PC-3 (cell line): ENCODE results near the gene ANKH. TPM values are rescaled to one million over a fixed set of nuclear protein-coding genes. Genes with fewer than 3 reads are reported as not detected.

Source experiments
- ATAC-seq: fragments of 200-7000 bp; cut with Tn5 transposase; 2 replicates; pipeline ENCODE4 v1.9.1; 2020; ENCODE audit warnings: mild to moderate bottlenecking, moderate library complexity
- BruUV-seq: library from RNA; stranded (reverse); fragments of 400-500 nt; replicated peaks from 2 replicates; lab custom pipeline; 2021; lab: Mats Ljungman, UMichigan
- CTCF ChIA-PET: fragments of 300-600 bp; sonication (Branson Sonifier 250); formaldehyde crosslinking; loops from one replicate; lab custom pipeline; 2022; ENCODE audit warnings: antibody characterized with exemption; lab: Charles Lee
- POLR2A ChIA-PET: fragments of 300-600 bp; sonication (Branson Sonifier 250); formaldehyde crosslinking; loops from one replicate; lab custom pipeline; 2022; ENCODE audit warnings: antibody characterized with exemption; ENCODE audit not compliant: unreplicated experiment; lab: Charles Lee
- DNase-seq: peaks from one replicate; pipeline ENCODE4 v3.0.0-alpha.2; 2015
- H2AFZ ChIP-seq: fragments of 300-600 bp; sonication (generic); 2 replicates; pipeline ENCODE4 v1.6.0; 2016; ENCODE audit warnings: antibody characterized with exemption, low read length
- H3F3A ChIP-seq: fragments of 300-600 bp; sonication (generic); one replicate; pipeline ENCODE4 v1.6.0; 2017; ENCODE audit warnings: antibody characterized with exemption, low read length, control low read depth, mild to moderate bottlenecking; ENCODE audit not compliant: unreplicated experiment
- H3K27ac ChIP-seq: fragments of 300-600 bp; sonication (generic); 2 replicates; pipeline ENCODE4 v1.5.1; 2016; ENCODE audit warnings: mild to moderate bottlenecking, low read length
- H3K27me3 ChIP-seq: fragments of 300-600 bp; sonication (generic); 2 replicates; pipeline ENCODE4 v1.6.1; 2016; ENCODE audit warnings: low read length, mixed read lengths
- H3K36me3 ChIP-seq: fragments of 300-600 bp; sonication (generic); 2 replicates; pipeline ENCODE4 v1.6.1; 2016; ENCODE audit warnings: low read depth, mixed run types, low read length, mixed read lengths
- H3K4me1 ChIP-seq: fragments of 300-600 bp; sonication (generic); 2 replicates; pipeline ENCODE4 v1.5.1; 2016; ENCODE audit warnings: low read length; ENCODE audit not compliant: insufficient read depth
- H3K4me2 ChIP-seq: fragments of 300-600 bp; sonication (generic); 2 replicates; pipeline ENCODE4 v1.6.0; 2016; ENCODE audit warnings: low read length
- H3K4me3 ChIP-seq: fragments of 300-600 bp; sonication (generic); 2 replicates; pipeline ENCODE4 v1.5.1; 2016; ENCODE audit warnings: mild to moderate bottlenecking, low read length, mixed read lengths
- H3K79me2 ChIP-seq: fragments of 300-600 bp; sonication (generic); 2 replicates; pipeline ENCODE4 v1.6.1; 2017; ENCODE audit warnings: low read length, mixed read lengths
- H3K9ac ChIP-seq: fragments of 300-600 bp; sonication (generic); 2 replicates; pipeline ENCODE4 v1.6.0; 2016; ENCODE audit warnings: mild to moderate bottlenecking, low read length
- H3K9me2 ChIP-seq: fragments of 300-600 bp; sonication (generic); replicated peaks from 2 replicates; pipeline ENCODE4 v1.6.1; 2016; ENCODE audit warnings: mixed run types, low read length, mixed read lengths
- H3K9me3 ChIP-seq: fragments of 300-600 bp; sonication (generic); 2 replicates; pipeline ENCODE4 v1.6.1; 2016; ENCODE audit warnings: low read length, mixed read lengths
- H4K20me1 ChIP-seq: fragments of 300-600 bp; sonication (generic); 2 replicates; pipeline ENCODE4 v1.6.1; 2016; ENCODE audit warnings: low read length, mixed read lengths
- EZH2 ChIP-seq: fragments of 300-600 bp; sonication (generic); IDR thresholded peaks from one replicate; pipeline ENCODE4 v1.6.1; 2017; ENCODE audit warnings: antibody characterized with exemption, mild to moderate bottlenecking, low read length; ENCODE audit not compliant: unreplicated experiment
- EZH2phosphoT487 ChIP-seq: fragments of 300-600 bp; sonication (generic); IDR thresholded peaks from 2 replicates; pipeline ENCODE4 v1.6.1; 2018; ENCODE audit warnings: mild to moderate bottlenecking, antibody characterized with exemption, low read length, borderline replicate concordance
- intact Hi-C: fragments of 100-400 bp; cut with micrococcal nuclease; formaldehyde crosslinking; loops from 2 replicates; pipeline ENCODE4 v1.9.0; 2023
- total RNA-seq: library from RNA; depleted of rRNA; stranded (reverse); fragments of >200 nt; gene quantifications from 2 replicates; pipeline ENCODE4 v1.2.3, GENCODE V29; 2014
- TF ChIP-seq, protein P1 (sequence below): fragments of 300-600 bp; sonication (generic); conservative IDR thresholded peaks from 2 replicates; pipeline ENCODE4 v1.5.1; 2017; ENCODE audit warnings: antibody characterized with exemption, low read depth, mild to moderate bottlenecking, low read length

Gene ANKH
- total RNA-seq, 1 experiment from 2014 or later = 11.6 TPM

DNA sequence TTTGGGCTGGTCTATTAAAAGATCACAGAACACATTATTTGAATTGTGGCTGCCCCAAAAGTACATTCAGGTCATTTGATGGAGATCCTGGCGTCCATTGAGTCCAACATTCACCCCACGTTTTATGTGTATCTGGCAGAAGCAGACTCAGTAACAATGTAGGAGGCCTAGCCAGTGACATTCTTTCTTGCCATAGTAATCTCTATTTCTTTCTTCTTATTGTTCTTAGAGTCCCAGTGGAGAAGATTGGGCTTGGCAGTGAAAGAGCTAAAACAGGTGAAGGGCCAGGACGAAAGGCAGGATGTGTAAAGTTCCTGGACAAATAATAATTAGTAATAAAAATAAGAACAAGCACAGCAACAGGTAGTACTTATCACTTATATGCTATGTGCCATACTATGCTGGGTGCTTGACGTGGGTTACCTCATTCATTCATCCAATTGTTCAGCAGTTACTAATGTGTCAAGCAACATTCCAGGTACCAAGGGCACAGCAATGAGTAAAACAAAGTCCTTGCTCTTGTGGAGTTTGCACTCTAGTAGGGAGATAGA is 12.6 kb upstream of the ANKH start:
- Histone ChIP-seq H3K9ac (no peak overlapping the region), H2AFZ (no peak overlapping the region), H3K9me3 (no peaks in the 10 kb centered on the region), H3K4me2 (no peak overlapping the region), H3K36me3 (no peaks in the 10 kb centered on the region), H3K27me3 (peaks cover 4% of the 10 kb centered on the region; the same call in 1 of the 2 replicates), H3K79me2 (no peaks in the 10 kb centered on the region), H3K4me3 (no peak overlapping the region), H4K20me1 (no peaks in the 10 kb centered on the region), H3K4me1 (peaks cover 17% of the 10 kb centered on the region), H3K27ac (no peak overlapping the region), H3F3A (no peaks in the 10 kb centered on the region), H3K9me2 (no peaks in the 10 kb centered on the region)
- ATAC-seq = no peak; the same call in 1 of the 2 replicates
- TF ChIP-seq, protein P1, sequence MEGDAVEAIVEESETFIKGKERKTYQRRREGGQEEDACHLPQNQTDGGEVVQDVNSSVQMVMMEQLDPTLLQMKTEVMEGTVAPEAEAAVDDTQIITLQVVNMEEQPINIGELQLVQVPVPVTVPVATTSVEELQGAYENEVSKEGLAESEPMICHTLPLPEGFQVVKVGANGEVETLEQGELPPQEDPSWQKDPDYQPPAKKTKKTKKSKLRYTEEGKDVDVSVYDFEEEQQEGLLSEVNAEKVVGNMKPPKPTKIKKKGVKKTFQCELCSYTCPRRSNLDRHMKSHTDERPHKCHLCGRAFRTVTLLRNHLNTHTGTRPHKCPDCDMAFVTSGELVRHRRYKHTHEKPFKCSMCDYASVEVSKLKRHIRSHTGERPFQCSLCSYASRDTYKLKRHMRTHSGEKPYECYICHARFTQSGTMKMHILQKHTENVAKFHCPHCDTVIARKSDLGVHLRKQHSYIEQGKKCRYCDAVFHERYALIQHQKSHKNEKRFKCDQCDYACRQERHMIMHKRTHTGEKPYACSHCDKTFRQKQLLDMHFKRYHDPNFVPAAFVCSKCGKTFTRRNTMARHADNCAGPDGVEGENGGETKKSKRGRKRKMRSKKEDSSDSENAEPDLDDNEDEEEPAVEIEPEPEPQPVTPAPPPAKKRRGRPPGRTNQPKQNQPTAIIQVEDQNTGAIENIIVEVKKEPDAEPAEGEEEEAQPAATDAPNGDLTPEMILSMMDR = no peak
- TF ChIP-seq EZH2phosphoT487 (no peak), EZH2 (no peak)
- DNase-seq = no peak
- POLR2A ChIA-PET = no interaction called here
- CTCF ChIA-PET = no interaction called here
- no TSS peak for BruUV-seq
- intact Hi-C loops = no loop called here

DNA sequence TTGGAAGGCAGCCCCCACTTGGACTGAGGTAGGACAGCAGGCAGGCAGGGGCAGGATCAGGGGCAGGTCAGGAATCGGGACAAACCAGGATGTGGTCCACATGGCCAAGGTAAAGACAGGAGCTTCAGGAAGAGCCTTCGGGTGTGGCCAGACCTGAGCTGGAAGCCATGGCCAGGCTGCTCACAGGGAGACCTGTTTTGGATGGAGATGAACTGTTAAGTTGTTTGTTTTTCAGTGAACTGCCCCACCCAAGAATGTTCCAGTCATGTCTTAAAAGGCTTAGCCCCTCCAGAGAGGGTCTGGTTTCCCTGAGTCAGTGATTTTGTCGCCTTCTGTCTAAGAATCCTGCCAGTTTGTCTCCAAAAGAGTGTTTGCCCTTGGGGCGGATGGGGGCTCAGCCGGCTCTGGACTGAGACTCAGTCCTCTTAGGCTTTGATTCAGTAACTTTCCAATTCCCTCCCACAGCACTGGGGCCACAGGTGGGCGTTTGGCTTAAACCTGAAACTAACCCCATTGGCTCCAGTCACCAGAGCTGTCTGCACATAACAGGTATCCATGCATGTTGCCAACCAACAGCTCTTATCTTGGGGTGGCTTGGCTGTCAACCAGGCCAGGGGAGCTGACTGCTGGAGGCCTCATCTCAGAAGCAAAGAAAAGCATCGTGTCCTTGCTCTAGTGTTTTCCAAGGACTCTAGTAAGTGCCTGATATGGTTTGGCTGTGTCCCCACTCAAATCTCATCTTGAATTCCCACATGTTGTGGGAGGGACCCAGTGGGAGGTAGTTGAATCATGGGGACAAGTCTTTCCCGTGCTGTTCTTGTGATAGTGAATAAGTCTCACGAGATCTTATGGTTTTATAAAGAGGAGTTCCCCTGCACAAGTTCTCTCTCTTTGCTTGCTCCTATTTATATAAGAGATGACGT is 11.3 kb upstream of the ANKH start:
- no peaks in the 10 kb centered on the region for H4K20me1 ChIP-seq
- intact Hi-C loops = no loop called here
- H3K4me3 ChIP-seq = no peak overlapping the region
- H3K4me2 ChIP-seq = no peak overlapping the region
- no peaks in the 10 kb centered on the region for H3K9me3 ChIP-seq
- H3F3A ChIP-seq = no peaks in the 10 kb centered on the region
- no TSS peak for BruUV-seq
- CTCF ChIA-PET = no interaction called here
- no peak for TF ChIP-seq EZH2phosphoT487
- TF ChIP-seq EZH2 = no peak
- TF ChIP-seq, protein P1 = no peak
- H3K36me3 ChIP-seq = no peaks in the 10 kb centered on the region
- H2AFZ ChIP-seq = peak overlapping the region; percentile 23; the same call in 1 of the 2 replicates
- no peak overlapping the region for H3K9ac ChIP-seq
- ATAC-seq (peak; percentile 58), DNase-seq (peak; percentile 38)
- H3K27ac ChIP-seq = no peak overlapping the region
- no peaks in the 10 kb centered on the region for H3K79me2 ChIP-seq
- peaks cover 17% of the 10 kb centered on the region for H3K4me1 ChIP-seq
- POLR2A ChIA-PET = no interaction called here
- no peaks in the 10 kb centered on the region for H3K9me2 ChIP-seq
- H3K27me3 ChIP-seq = no peaks in the 10 kb centered on the region
